Lower leg skin (tissue), 4 donors: ENCODE data around the gene TMC5. TPM values are rescaled to one million over a fixed set of nuclear protein-coding genes. Genes with fewer than 3 reads are reported as not detected.

Source experiments
- DNase-seq, 2 donors: peaks; one replicate each; pipeline ENCODE4 v3.0.0-alpha.2; 2019; ENCODE audit warnings: low spot score in 2 of 2
- H3K4me3 ChIP-seq: fragments of 200-600 bp; sonication (generic); 2 replicates; pipeline ENCODE4 v1.5.1; 2017; ENCODE audit warnings: mild to moderate bottlenecking, low read depth; ENCODE audit not compliant: poor library complexity, severe bottlenecking
- CTCF ChIP-seq, 3 donors: fragments of 450-650 bp; IDR thresholded peaks; one replicate each; pipeline ENCODE4 v1.5.1; 2016; ENCODE audit warnings: antibody characterized with exemption in 3 of 3, mild to moderate bottlenecking in 3 of 3, moderate library complexity in 2 of 3
- POLR2A ChIP-seq, 2 donors: fragments of 450-650 bp; IDR thresholded peaks; one replicate each; pipeline ENCODE4 v1.6.1; 2016 to 2017; ENCODE audit warnings: antibody characterized with exemption in 2 of 2, mild to moderate bottlenecking in 1 of 2, moderate library complexity in 1 of 2
- WGBS, 2 donors: methylation state at CpG; one replicate each; pipeline ENCODE4 v1.1.5; 2018; 5-methylcytosine and 5-hydroxymethylcytosine counted together
- intact Hi-C: fragments of 100-400 bp; cut with DNase I; formaldehyde crosslinking; loops from one replicate; pipeline ENCODE4 v1.15.0; 2023; ENCODE audit warnings: low total_unique reads
- total RNA-seq, 4 donors: library from RNA; depleted of rRNA; stranded (reverse); fragments of >200 nt; gene quantifications; one replicate each; pipeline ENCODE4 v1.1.0, GENCODE V29; 2016

TMC5 gene
- total RNA-seq, 4 donors from 2014 or later = 0.80 to 1.8 (median 1.2) TPM

- intact Hi-C loops = loop anchor here (10.0 kb wide), 1 partner anchor 121 kb away; no protein-coding TSS in a partner anchor
- whole genome bisulfite sequencing, 2 donors = 54 to 67% methylated on average over 5 of the region's 5 CpGs
- DNase-seq = no peak
- TF ChIP-seq POLR2A (IDR thresholded peaks at IDR 0.05) (no peak), CTCF (IDR thresholded peaks at IDR 0.05) (no peak)
- H3K4me3 ChIP-seq = no peak overlapping the region
These were observed 88.1 kb downstream of the TMC5 start for GRCh38 chr16:19505600-19506303.

- no peak overlapping the region for H3K4me3 ChIP-seq
- no peak for TF ChIP-seq POLR2A (IDR thresholded peaks at IDR 0.05)
- intact Hi-C loops = loop anchor here (10.0 kb wide), 1 partner anchor 122 kb away; no protein-coding TSS in a partner anchor
- WGBS, 2 donors = 96 to 99% methylated on average over 4 of the region's 4 CpGs
- DNase-seq = no peak
These were observed 89.3 kb downstream of the TMC5 start for GRCh38 chr16:19506965-19507364.

DNA sequence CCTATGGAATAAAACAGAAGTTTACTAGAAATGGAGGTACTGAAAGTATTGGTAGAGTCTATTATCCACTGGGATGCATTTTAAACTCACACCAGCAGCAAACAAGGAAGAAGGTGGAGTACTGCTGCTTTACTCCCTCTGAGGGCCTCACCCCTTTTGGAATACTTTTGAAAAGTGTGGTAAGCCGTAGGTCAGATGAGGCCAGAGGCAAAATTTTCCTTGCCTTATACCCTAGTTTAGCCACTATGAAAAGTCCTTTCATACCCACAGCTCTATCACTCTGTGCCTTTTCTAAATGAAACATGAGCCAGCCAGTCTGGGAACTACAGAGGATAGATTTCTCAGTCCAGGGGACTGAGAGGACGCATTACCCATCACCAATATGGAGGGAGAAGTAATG lies 90.2 kb downstream of the TMC5 start:
- H3K4me3 ChIP-seq = no peak overlapping the region
- whole genome bisulfite sequencing, 2 donors = 80 to 83% methylated on average over 2 of the region's 2 CpGs
- TF ChIP-seq POLR2A (IDR thresholded peaks at IDR 0.05) (no peak), CTCF (IDR thresholded peaks at IDR 0.05) (no peak)
- intact Hi-C loops = loop anchor here (10.0 kb wide), 1 partner anchor 123 kb away; no protein-coding TSS in a partner anchor
- no peak for DNase-seq

- H3K4me3 ChIP-seq = no peak overlapping the region
- no peak for DNase-seq
- TF ChIP-seq POLR2A (IDR thresholded peaks at IDR 0.05) (no peak), CTCF (IDR thresholded peaks at IDR 0.05) (no peak)
- intact Hi-C loops = no loop called here
These were observed 94.6 kb downstream of the TMC5 start for GRCh38 chr16:19512297-19512696.

GRCh38 chr16:19513377-19514053 lies 95.8 kb downstream of the TMC5 start:
- no peak overlapping the region for H3K4me3 ChIP-seq
- 80 to 88% methylated on average over 4 of the region's 4 CpGs for WGBS, 2 donors
- TF ChIP-seq POLR2A (IDR thresholded peaks at IDR 0.05) (no peak), CTCF (IDR thresholded peaks at IDR 0.05) (no peak)
- DNase-seq = no peak
- intact Hi-C loops = no loop called here

DNA sequence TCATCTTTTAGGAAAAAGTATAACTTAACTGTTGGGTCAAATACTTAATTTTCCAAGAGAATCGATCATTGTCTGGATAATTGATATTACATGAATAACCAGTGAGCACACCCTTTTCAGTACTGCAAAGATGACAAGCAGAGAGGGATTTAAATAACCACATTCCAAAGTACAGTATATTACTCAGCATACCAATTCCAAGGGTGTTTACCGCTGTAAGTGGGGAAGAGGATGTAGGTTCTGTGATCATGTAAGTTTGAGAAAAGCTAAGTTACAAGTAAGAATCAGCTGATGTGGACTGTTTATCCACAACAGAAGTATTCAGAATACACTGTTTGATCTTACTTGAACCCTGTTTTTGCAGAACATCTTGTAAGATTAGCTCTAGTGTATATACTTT lies 98.1 kb downstream of the TMC5 start:
- no peak for TF ChIP-seq CTCF (IDR thresholded peaks at IDR 0.05)
- no peak for TF ChIP-seq POLR2A (IDR thresholded peaks at IDR 0.05)
- intact Hi-C loops = no loop called here
- no peak for DNase-seq

More for the DNA sequence above, 98.1 kb downstream of the TMC5 start:
- H3K4me3 ChIP-seq = no peak overlapping the region
- WGBS, 2 donors = 84 to 93% methylated on average over 2 of the region's 2 CpGs
